IMR-90 (cell line): ENCODE measurements around the gene LRRC40. TPM values are rescaled to one million over a fixed set of nuclear protein-coding genes. Genes with fewer than 3 reads are reported as not detected.

Experiments used
- ATAC-seq: fragments of 200-7000 bp; cut with Tn5 transposase; 2 replicates; pipeline ENCODE4 v1.9.1; 2020; ENCODE audit warnings: low read depth, mild to moderate bottlenecking, moderate library complexity
- BruUV-seq: library from RNA; stranded (reverse); fragments of 400-500 nt; replicated peaks from 2 replicates; lab custom pipeline; 2021; lab: Mats Ljungman, UMichigan
- CTCF ChIA-PET: fragments of 300-600 bp; formaldehyde crosslinking; extraction: SDS; loops from one replicate; lab custom pipeline; 2021; ENCODE audit warnings: antibody characterized with exemption; lab: Yijun Ruan, JAX
- POLR2A ChIA-PET: fragments of 300-600 bp; sonication (Branson Sonifier 250); formaldehyde crosslinking; loops from one replicate; lab custom pipeline; 2022; ENCODE audit warnings: antibody characterized with exemption; ENCODE audit not compliant: unreplicated experiment; lab: Charles Lee
- DNase-seq: peaks from one replicate; pipeline ENCODE4 v3.0.0; 2013
- H2AFZ ChIP-seq: replicated peaks from 2 replicates; pipeline ENCODE3; 2013; ENCODE audit warnings: low read length, mild to moderate bottlenecking; ENCODE audit not compliant: poor library complexity
- H2AK5ac ChIP-seq: 2 replicates; pipeline ENCODE4 v1.6.1; 2013; ENCODE audit warnings: low read depth, low read length, inconsistent platforms
- H2AK9ac ChIP-seq: replicated peaks from 2 replicates; pipeline ENCODE3; 2013; ENCODE audit warnings: mild to moderate bottlenecking, low read depth, low read length, moderate library complexity; ENCODE audit not compliant: poor library complexity
- H2BK120ac ChIP-seq: 2 replicates; pipeline ENCODE4 v1.6.1; 2013; ENCODE audit warnings: low read depth, low read length, inconsistent platforms
- H2BK15ac ChIP-seq: 3 replicates; pipeline ENCODE4 v1.6.1; 2013; ENCODE audit warnings: low read depth, low read length, inconsistent platforms
- H2BK20ac ChIP-seq: 2 replicates; pipeline ENCODE4 v1.6.1; 2013; ENCODE audit warnings: low read depth, mild to moderate bottlenecking, inconsistent platforms, low read length, moderate library complexity
- H2BK5ac ChIP-seq: 2 replicates; pipeline ENCODE4 v1.6.1; 2013; ENCODE audit warnings: mild to moderate bottlenecking, low read depth, low read length, inconsistent platforms; ENCODE audit not compliant: poor library complexity, severe bottlenecking
- H3K14ac ChIP-seq: replicated peaks from 2 replicates; pipeline ENCODE4 v1.6.1; 2013; ENCODE audit warnings: low read depth, low read length, inconsistent platforms
- H3K18ac ChIP-seq: 2 replicates; pipeline ENCODE4 v1.6.1; 2013; ENCODE audit warnings: low read depth, low read length, control low read depth
- H3K23ac ChIP-seq: 2 replicates; pipeline ENCODE4 v1.6.1; 2013; ENCODE audit warnings: low read depth, low read length, inconsistent platforms
- H3K27ac ChIP-seq: 2 replicates; pipeline ENCODE4 v1.5.1; 2013; ENCODE audit warnings: mild to moderate bottlenecking, control low read depth, low read length; ENCODE audit not compliant: insufficient read depth
- H3K27me3 ChIP-seq: 2 replicates; pipeline ENCODE4 v1.6.1; 2013; ENCODE audit warnings: low read length; ENCODE audit not compliant: control insufficient read depth, insufficient read depth
- H3K36me3 ChIP-seq: 2 replicates; pipeline ENCODE4 v1.6.1; 2013; ENCODE audit warnings: low read length, mixed read lengths; ENCODE audit not compliant: control insufficient read depth, insufficient read depth
- H3K4ac ChIP-seq: 2 replicates; pipeline ENCODE4 v1.6.1; 2013; ENCODE audit warnings: low read depth, low read length, inconsistent platforms
- H3K4me1 ChIP-seq: 2 replicates; pipeline ENCODE4 v1.6.1; 2013; ENCODE audit warnings: low read length, mixed read lengths; ENCODE audit not compliant: control insufficient read depth, insufficient read depth
- H3K4me2 ChIP-seq: 2 replicates; pipeline ENCODE4 v1.6.1; 2013; ENCODE audit warnings: low read depth, mild to moderate bottlenecking, control low read depth, low read length, moderate library complexity
- H3K4me3 ChIP-seq: 2 replicates; pipeline ENCODE4 v1.5.1; 2013; ENCODE audit warnings: low read depth, mild to moderate bottlenecking, control low read depth, low read length, moderate library complexity; ENCODE audit not compliant: insufficient read depth
- H3K56ac ChIP-seq: 2 replicates; pipeline ENCODE4 v1.6.1; 2013; ENCODE audit warnings: low read length, inconsistent platforms; ENCODE audit not compliant: insufficient read depth; ENCODE audit errors: extremely low read depth
- H3K79me1 ChIP-seq, 2 experiments: 2 replicates each; pipeline ENCODE4 v1.6.1; 2013; ENCODE audit warnings: low read length in 2 of 2, inconsistent platforms in 1 of 2, low read depth in 1 of 2
- H3K9ac ChIP-seq: 2 replicates; pipeline ENCODE4 v1.6.1; 2013; ENCODE audit warnings: low read depth, low read length, control low read depth
- H3K9me1 ChIP-seq: 2 replicates; pipeline ENCODE4 v1.6.1; 2013; ENCODE audit warnings: low read length, inconsistent platforms; ENCODE audit not compliant: insufficient read depth
- H3K9me3 ChIP-seq: 2 replicates; pipeline ENCODE4 v1.6.1; 2013; ENCODE audit warnings: low read length; ENCODE audit not compliant: control insufficient read depth, insufficient read depth
- H4K20me1 ChIP-seq: 2 replicates; pipeline ENCODE4 v1.6.1; 2013; ENCODE audit warnings: low read length, inconsistent platforms; ENCODE audit not compliant: insufficient read depth
- H4K5ac ChIP-seq: 2 replicates; pipeline ENCODE4 v1.6.1; 2013; ENCODE audit warnings: mild to moderate bottlenecking, low read depth, low read length, control low read depth
- H4K8ac ChIP-seq, 2 experiments: 2 replicates each; pipeline ENCODE4 v1.6.1; 2013; ENCODE audit warnings: low read depth in 2 of 2, low read length in 2 of 2, control low read depth in 1 of 2, inconsistent platforms in 1 of 2
- H4K91ac ChIP-seq: 2 replicates; pipeline ENCODE4 v1.6.1; 2013; ENCODE audit warnings: low read depth, low read length, inconsistent platforms; ENCODE audit not compliant: insufficient read depth
- BHLHE40 ChIP-seq: fragments of 150-350 bp; IDR thresholded peaks from 2 replicates; pipeline ENCODE4 v1.6.1; 2016; ENCODE audit warnings: mild to moderate bottlenecking, low read depth, low read length
- CEBPB ChIP-seq: IDR thresholded peaks from 2 replicates; pipeline ENCODE4 v1.6.1; 2012; ENCODE audit warnings: low read depth, low read length, improper control_type of control experiment
- FOS ChIP-seq: fragments of 150-350 bp; IDR thresholded peaks from 2 replicates; pipeline ENCODE4 v1.6.1; 2016; ENCODE audit warnings: low read depth, low read length
- MAFK ChIP-seq: IDR thresholded peaks from 2 replicates; pipeline ENCODE4 v1.6.1; 2012; ENCODE audit warnings: low read depth, low read length, improper control_type of control experiment
- NFE2L2 ChIP-seq: fragments of 150-350 bp; IDR thresholded peaks from 2 replicates; pipeline ENCODE4 v1.6.1; 2016; ENCODE audit warnings: low read depth, mild to moderate bottlenecking, low read length
- POLR2A ChIP-seq: IDR thresholded peaks from 2 replicates; pipeline ENCODE4 v1.6.1; 2012; ENCODE audit warnings: mild to moderate bottlenecking, low read depth, low read length
- RCOR1 ChIP-seq: IDR thresholded peaks from 2 replicates; pipeline ENCODE4 v1.6.1; 2012; ENCODE audit warnings: mild to moderate bottlenecking, low read length, improper control_type of control experiment; ENCODE audit not compliant: insufficient replicate concordance
- SMC3 ChIP-seq: fragments of 150-350 bp; IDR thresholded peaks from 2 replicates; pipeline ENCODE4 v1.6.1; 2016; ENCODE audit warnings: low read depth, mild to moderate bottlenecking, antibody characterized with exemption, low read length, moderate library complexity
- USF2 ChIP-seq: fragments of 150-350 bp; IDR thresholded peaks from 2 replicates; pipeline ENCODE4 v1.6.1; 2017; ENCODE audit warnings: mild to moderate bottlenecking, antibody characterized with exemption, low read length, low read depth
- dilution Hi-C: fragments of 300-500 bp; cut with HindIII; formaldehyde crosslinking; loops from one replicate; pipeline ENCODE4 v1.14.3; 2018; ENCODE audit warnings: low sequenced_read_pairs; ENCODE audit not compliant: unreplicated experiment
- in situ Hi-C: fragments of 300-500 bp; cut with MboI; formaldehyde crosslinking; loops from 3 replicates; pipeline ENCODE4 v1.14.3; 2019; ENCODE audit warnings: low sequenced_read_pairs, inconsistent platforms, mixed read lengths
- intact Hi-C: fragments of 100-400 bp; cut with micrococcal nuclease; formaldehyde crosslinking; loops from 2 replicates; pipeline ENCODE4 v1.10.0; 2022
- polyA plus RNA-seq, 3 experiments: library from polyadenylated mRNA; depleted of rRNA; stranded (reverse); fragments of >200 nt; gene quantifications; 2 replicates each; pipeline ENCODE4 v1.2.3, GENCODE V29; 2012; ENCODE audit warnings: low replicate concordance in 1 of 3
- total RNA-seq: library from RNA; depleted of rRNA; stranded (reverse); fragments of >200 nt; gene quantifications from 2 replicates; pipeline ENCODE4 v1.2.3, GENCODE V29; 2012
- TF ChIP-seq, protein P1 (sequence below): fragments of 150-350 bp; IDR thresholded peaks from 2 replicates; pipeline ENCODE4 v1.6.1; 2016; ENCODE audit warnings: low read depth, mild to moderate bottlenecking, low read length, moderate library complexity, borderline replicate concordance

LRRC40 gene
- total and polyA plus RNA-seq, 2 of the 4 experiments (the other 2 are of a cell fraction), result 11.1 to 17.4 TPM

DNA sequence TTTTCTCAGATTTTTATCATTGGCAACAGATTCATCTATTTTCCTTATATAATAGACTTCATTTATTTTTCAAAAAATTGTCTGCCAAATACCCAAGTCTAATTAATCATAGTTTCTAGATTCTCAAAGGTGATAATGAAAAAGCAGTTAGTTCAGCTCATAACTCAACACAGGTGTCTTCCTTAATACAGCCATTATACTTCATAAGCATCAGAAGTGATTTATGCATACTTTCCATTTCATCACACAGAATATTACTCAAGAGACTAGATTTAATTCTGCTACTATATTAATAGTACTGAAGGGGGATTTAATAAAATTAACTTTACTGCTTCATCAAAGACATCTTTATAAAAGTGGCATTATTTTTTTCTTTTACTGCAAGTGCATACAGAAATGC lies 34.6 kb upstream of the LRRC40 start:
- Histone ChIP-seq H3K79me1 (peaks cover 15 to 23% of the 10 kb centered on the region in 2 experiments), H3K36me3 (peaks cover 59% of the 10 kb centered on the region), H3K27ac (no peak overlapping the region), H3K4me2 (no peak overlapping the region), H3K56ac (no peak overlapping the region), H3K23ac (no peak overlapping the region), H3K4ac (no peak overlapping the region), H3K4me3 (no peak overlapping the region), H3K4me1 (no peaks in the 10 kb centered on the region), H3K9me3 (no peaks in the 10 kb centered on the region), H3K18ac (no peak overlapping the region), H4K91ac (no peak overlapping the region), H2AK9ac (no peak overlapping the region), H2AK5ac (no peak overlapping the region), H2BK15ac (no peak overlapping the region), H3K27me3 (no peaks in the 10 kb centered on the region), H3K9ac (no peak overlapping the region), H3K14ac (no peak overlapping the region), H4K20me1 (no peaks in the 10 kb centered on the region; the same call in 1 of the 2 replicates), H2BK5ac (no peak overlapping the region), H2AFZ (no peak overlapping the region), H4K8ac (no peak overlapping the region), H2BK120ac (no peak overlapping the region), H4K5ac (no peak overlapping the region), H3K9me1 (no peaks in the 10 kb centered on the region), H2BK20ac (no peak overlapping the region)
- DNase-seq (no peak), ATAC-seq (no peak)
- POLR2A ChIA-PET, result no interaction called here
- intact Hi-C loops, result no loop called here
- dilution Hi-C loops, result no loop called here
- TF ChIP-seq FOS (no peak), NFE2L2 (no peak), CEBPB (no peak), SMC3 (no peak), RCOR1 (no peak), BHLHE40 (no peak), USF2 (no peak), POLR2A (no peak), MAFK (no peak)
- TF ChIP-seq, protein P1, sequence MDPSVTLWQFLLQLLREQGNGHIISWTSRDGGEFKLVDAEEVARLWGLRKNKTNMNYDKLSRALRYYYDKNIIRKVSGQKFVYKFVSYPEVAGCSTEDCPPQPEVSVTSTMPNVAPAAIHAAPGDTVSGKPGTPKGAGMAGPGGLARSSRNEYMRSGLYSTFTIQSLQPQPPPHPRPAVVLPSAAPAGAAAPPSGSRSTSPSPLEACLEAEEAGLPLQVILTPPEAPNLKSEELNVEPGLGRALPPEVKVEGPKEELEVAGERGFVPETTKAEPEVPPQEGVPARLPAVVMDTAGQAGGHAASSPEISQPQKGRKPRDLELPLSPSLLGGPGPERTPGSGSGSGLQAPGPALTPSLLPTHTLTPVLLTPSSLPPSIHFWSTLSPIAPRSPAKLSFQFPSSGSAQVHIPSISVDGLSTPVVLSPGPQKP, result no peak
- in situ Hi-C loops, result loop anchor here (10.0 kb wide), 1 partner anchor 815 kb away; no protein-coding TSS in a partner anchor
- CTCF ChIA-PET, result no interaction called here
- BruUV-seq, result no TSS peak
